Small intestine (tissue), 7 donors: ENCODE measurements around the gene VWA1. TPM values are rescaled to one million over a fixed set of nuclear protein-coding genes. Genes with fewer than 3 reads are reported as not detected.
A peak's percentile ranks its signal among the peaks of the same experiment; 100 is the strongest.
"Not testable (repeated sequence)": the region's sequence is repeated elsewhere in the genome, so short reads cannot be mapped to it uniquely, and the experiment has no call there.

Source experiments
- DNase-seq, 2 donors: peaks; one replicate each; pipeline versions ENCODE4 v3.0.0 to v3.0.0-alpha.2; 2013
- FAIRE-seq: peaks from 2 replicates; lab custom pipeline; 2012; peaks lifted over from hg19 to GRCh38; lab: Jason Lieb, UNC
- H3K27ac ChIP-seq, 3 donors: one replicate each; pipeline ENCODE4 v1.5.1; 2013; ENCODE audit warnings: low read length in 2 of 3, mild to moderate bottlenecking in 2 of 3, control low read depth in 1 of 3, inconsistent platforms in 1 of 3, low read depth in 1 of 3, moderate library complexity in 1 of 3
- H3K27me3 ChIP-seq, 3 donors: one replicate each; pipeline ENCODE4 v1.6.1; 2013; ENCODE audit warnings: low read length in 3 of 3, inconsistent platforms in 1 of 3; ENCODE audit not compliant: control insufficient read depth in 3 of 3, insufficient read depth in 3 of 3
- H3K36me3 ChIP-seq, 3 donors: one replicate each; pipeline ENCODE4 v1.6.1; 2013; ENCODE audit warnings: low read length in 3 of 3, inconsistent platforms in 1 of 3, low read depth in 1 of 3, mild to moderate bottlenecking in 1 of 3, moderate library complexity in 1 of 3; ENCODE audit not compliant: control insufficient read depth in 3 of 3, insufficient read depth in 2 of 3
- H3K4me1 ChIP-seq, 3 donors: one replicate each; pipeline ENCODE4 v1.6.1; 2013; ENCODE audit warnings: low read length in 2 of 3, inconsistent platforms in 1 of 3, low read depth in 1 of 3, mild to moderate bottlenecking in 1 of 3, moderate library complexity in 1 of 3; ENCODE audit not compliant: control insufficient read depth in 3 of 3, insufficient read depth in 2 of 3
- H3K4me3 ChIP-seq, 3 donors: one replicate each; pipeline ENCODE4 v1.5.1; 2013; ENCODE audit warnings: low read length in 3 of 3, control low read depth in 1 of 3, inconsistent platforms in 1 of 3, low read depth in 1 of 3, mild to moderate bottlenecking in 1 of 3, moderate library complexity in 1 of 3
- H3K9me3 ChIP-seq, 2 donors: one replicate each; pipeline ENCODE4 v1.6.1; 2013; ENCODE audit warnings: low read depth in 1 of 2, low read length in 1 of 2; ENCODE audit not compliant: control insufficient read depth in 2 of 2, insufficient read depth in 1 of 2
- WGBS, 3 donors: extraction: QIAGEN DNeasy Blood & Tissue Kit; methylation state at CpG; one replicate each; pipeline ENCODE4 v1.1.7; 2013; 5-methylcytosine and 5-hydroxymethylcytosine counted together
- polyA plus RNA-seq, 4 donors: library from polyadenylated mRNA; stranded (reverse) in 3 of 4; unstranded in 1 of 4; fragments of 200-250 nt in 3 of 4; fragments of 120-200 nt in 1 of 4; gene quantifications; one replicate each; pipeline versions ENCODE4 v1.2.1 to v1.2.3, GENCODE V29; 2013
- donor health status: healthy with polysubstance abuse.
- donor health status: control.
- donor health status: control.
- donor health status: Bipolar disorder and iron deficiency.
- donor health status: healthy.

Gene VWA1
- polyA plus RNA-seq, 4 donors, result 0.67 to 122 (median 6.9) TPM

DNA sequence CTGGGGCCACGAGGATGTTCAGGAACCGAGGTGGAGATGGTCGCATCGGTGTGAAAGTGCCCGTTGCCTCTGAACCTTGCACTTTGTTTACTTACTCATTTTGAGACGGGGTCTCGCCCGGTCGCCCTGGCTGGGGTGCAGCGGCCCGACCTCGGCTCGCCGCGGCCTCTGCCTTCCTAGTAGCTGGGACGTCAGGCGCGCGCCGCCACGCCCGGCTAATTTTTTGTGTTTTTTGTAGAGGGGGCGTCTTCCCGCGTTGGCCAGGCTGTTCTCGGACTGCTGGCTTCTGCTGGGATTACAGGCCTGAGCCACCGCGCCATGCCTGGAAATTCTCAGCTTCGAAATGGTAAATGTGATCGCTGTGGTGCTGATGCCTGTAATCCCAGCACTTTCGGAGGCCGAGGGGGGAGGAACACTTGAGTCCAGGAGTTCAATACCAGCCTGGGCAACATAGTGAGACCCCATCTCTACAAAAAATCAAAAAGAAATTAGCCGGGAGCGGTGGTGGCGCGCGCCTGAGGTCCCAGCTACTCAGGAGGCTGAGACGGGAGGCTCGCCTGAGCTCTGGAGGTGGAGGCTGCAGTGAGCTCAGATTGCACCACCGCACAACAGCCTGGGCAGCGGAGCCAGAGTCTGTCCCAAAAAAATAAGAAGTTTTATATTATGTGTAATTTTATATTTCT is 27.7 kb upstream of the VWA1 start:
- no peaks in the 10 kb centered on the region for H3K27me3 ChIP-seq
- DNase-seq, result peak in 1 of 2 donors; percentile 67
- WGBS, 3 donors, result 10 to 11% (median 11%) methylated on average over 39 to 41 of the region's 41 CpGs
- H3K9me3 ChIP-seq, result peaks cover 0 to 7% of the 10 kb centered on the region in 2 donors
- peaks cover 0 to 49% (median 3%) of the 10 kb centered on the region in 3 donors for H3K36me3 ChIP-seq
- H3K27ac ChIP-seq, result peak overlapping the region; percentile 76 to 90 (median 79)
- FAIRE-seq, result no peak
- H3K4me1 ChIP-seq, result peaks cover 5 to 18% (median 6%) of the 10 kb centered on the region in 3 donors
- peak overlapping the region; percentile 88 to 98 (median 92) for H3K4me3 ChIP-seq

DNA sequence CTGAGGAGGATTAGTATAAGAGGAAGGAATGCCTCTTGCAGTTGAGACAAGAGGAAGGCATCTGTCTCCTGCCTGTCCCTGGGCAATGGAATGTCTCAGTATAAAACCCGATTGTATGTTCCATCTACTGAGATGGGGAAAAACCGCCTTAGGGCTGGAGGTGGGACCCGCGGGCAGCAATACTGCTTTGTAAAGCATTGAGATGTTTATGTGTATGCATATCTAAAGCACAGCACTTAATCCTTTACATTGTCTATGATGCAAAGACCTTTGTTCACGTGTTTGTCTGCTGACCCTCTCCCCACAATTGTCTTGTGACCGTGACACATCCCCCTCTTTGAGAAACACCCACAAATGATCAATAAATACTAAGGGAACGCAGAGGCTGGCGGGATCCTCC is 25.3 kb upstream of the VWA1 start:
- Histone ChIP-seq H3K9me3 (peaks cover 0 to 14% of the 10 kb centered on the region in 2 donors), H3K36me3 (peaks cover 0 to 26% (median 0%) of the 10 kb centered on the region in 3 donors), H3K4me1 (peaks cover 5 to 18% (median 6%) of the 10 kb centered on the region in 3 donors)
- not testable (repeated sequence) for FAIRE-seq, H3K27me3 ChIP-seq, DNase-seq, H3K4me3 ChIP-seq, H3K27ac ChIP-seq
- WGBS, 3 donors, result 73 to 83% (median 79%) methylated on average over 8 of the region's 8 CpGs

DNA sequence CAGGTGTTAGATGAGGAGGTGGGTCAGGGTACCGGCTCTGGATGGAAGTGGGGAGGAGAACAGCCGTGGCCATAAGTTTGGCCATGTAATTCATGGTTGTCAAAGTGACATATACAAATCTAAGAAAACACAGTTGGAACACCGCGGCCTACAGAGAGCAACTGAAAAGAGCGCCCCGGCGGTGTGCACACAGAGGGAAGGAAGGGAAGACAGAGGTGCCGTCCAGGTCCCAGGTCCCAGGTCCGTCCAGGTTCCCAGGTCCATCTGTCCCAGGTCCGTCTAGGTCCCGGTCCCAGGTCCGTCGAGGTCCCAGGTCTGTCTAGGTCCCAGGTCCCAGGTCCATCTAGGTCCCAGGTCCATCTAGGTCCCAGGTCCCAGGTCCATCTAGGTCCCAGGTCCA is 23.9 kb upstream of the VWA1 start:
- Histone ChIP-seq H3K27ac (no peak overlapping the region), H3K27me3 (no peaks in the 10 kb centered on the region), H3K36me3 (peaks cover 0 to 13% (median 0%) of the 10 kb centered on the region in 3 donors), H3K4me1 (peaks cover 0 to 8% (median 2%) of the 10 kb centered on the region in 3 donors), H3K9me3 (peaks cover 0 to 14% of the 10 kb centered on the region in 2 donors), H3K4me3 (no peak overlapping the region)
- FAIRE-seq (no peak), DNase-seq (no peak)
- WGBS, 3 donors, result 90 to 95% (median 90%) methylated on average over 10 to 13 of the region's 13 CpGs

DNA sequence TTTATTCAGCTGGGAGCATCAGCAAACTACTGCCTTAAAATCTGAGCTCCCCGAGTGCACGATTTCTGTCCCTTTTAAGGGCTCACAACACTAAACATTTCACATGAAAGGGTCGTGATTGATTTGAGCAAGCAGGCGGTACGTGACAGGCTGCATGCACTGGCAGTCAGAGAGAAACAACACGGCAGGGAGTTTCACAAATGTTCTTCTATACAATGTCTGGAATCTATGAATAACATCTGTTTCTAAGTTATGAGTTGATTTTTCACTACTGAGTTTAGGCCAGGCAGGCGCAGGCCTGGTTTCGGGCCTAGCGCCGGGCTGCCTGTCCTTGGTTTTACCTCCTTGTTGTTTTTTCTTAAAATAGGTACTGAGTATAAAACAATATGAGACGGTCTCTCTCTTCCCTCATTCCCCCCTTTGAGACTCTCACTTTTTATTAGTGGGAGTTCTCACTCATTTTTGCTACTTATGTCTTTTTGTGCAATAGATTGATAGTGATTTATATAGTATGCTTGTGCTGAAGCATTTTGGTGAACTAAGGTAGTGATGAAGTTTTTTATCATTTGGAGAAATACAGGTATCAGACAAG is 23.1 kb upstream of the VWA1 start:
- WGBS, 3 donors, result 92 to 97% (median 93%) methylated on average over 11 of the region's 11 CpGs
- not testable (repeated sequence) for H3K27me3 ChIP-seq, H3K4me3 ChIP-seq, FAIRE-seq, H3K4me1 ChIP-seq, H3K27ac ChIP-seq, DNase-seq
- H3K9me3 ChIP-seq, result peaks cover 0 to 14% of the 10 kb centered on the region in 2 donors
- H3K36me3 ChIP-seq, result peaks cover 0 to 11% (median 0%) of the 10 kb centered on the region in 3 donors

DNA sequence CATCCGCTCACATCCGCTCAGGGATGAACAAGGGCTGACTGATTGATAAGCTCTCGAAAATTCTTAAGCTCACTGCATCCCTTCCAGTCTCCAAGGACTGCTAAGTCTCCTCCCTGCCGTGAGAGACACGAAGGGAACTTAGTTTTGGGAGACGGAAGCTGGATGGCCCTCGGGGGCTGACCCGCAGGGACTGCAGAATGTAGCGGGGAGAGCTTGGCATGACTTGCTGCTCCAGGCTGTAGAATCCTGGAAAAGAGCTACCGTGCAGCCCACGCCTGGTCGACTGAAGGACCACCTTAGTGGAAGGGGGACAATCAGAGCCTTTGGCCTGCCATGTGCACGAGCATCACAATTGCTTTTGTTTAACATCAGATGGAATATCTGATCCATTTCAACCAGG is 19.7 kb upstream of the VWA1 start:
- 75 to 81% (median 76%) methylated on average over 13 of the region's 13 CpGs for WGBS, 3 donors
- Histone ChIP-seq H3K9me3 (peaks cover 0 to 14% of the 10 kb centered on the region in 2 donors), H3K27ac (no peak overlapping the region), H3K36me3 (peaks cover 0 to 4% (median 0%) of the 10 kb centered on the region in 3 donors), H3K4me1 (no peaks in the 10 kb centered on the region), H3K4me3 (no peak overlapping the region), H3K27me3 (peaks cover 1 to 7% (median 6%) of the 10 kb centered on the region in 3 donors)
- no peak for DNase-seq
- FAIRE-seq, result no peak

DNA sequence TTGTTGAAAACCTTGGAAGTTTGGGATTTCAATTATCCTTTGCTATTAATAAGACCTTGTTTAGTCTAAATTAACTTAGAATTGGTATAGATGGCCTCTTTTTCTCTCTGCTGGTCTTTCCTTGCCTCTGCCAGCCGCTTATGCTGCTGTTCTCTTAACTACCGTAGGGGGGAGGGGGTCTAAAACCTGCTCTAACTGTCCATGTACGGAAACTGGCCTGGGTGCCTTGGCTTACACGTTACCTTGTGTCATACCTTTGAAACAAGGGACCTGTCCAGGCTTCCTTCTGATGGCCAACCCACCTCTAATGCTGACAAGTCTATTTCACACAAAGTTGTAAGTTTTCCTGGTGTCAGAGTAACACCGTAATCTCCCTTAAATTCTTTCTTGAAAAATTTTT is 18.1 kb upstream of the VWA1 start:
- H3K27me3 ChIP-seq, result peaks cover 1 to 15% (median 10%) of the 10 kb centered on the region in 3 donors
- H3K4me3 ChIP-seq, FAIRE-seq, H3K9me3 ChIP-seq, H3K36me3 ChIP-seq, H3K27ac ChIP-seq, DNase-seq, H3K4me1 ChIP-seq: not testable (repeated sequence)
- 83 to 87% (median 85%) methylated on average over 4 to 5 of the region's 5 CpGs for whole genome bisulfite sequencing, 3 donors

DNA sequence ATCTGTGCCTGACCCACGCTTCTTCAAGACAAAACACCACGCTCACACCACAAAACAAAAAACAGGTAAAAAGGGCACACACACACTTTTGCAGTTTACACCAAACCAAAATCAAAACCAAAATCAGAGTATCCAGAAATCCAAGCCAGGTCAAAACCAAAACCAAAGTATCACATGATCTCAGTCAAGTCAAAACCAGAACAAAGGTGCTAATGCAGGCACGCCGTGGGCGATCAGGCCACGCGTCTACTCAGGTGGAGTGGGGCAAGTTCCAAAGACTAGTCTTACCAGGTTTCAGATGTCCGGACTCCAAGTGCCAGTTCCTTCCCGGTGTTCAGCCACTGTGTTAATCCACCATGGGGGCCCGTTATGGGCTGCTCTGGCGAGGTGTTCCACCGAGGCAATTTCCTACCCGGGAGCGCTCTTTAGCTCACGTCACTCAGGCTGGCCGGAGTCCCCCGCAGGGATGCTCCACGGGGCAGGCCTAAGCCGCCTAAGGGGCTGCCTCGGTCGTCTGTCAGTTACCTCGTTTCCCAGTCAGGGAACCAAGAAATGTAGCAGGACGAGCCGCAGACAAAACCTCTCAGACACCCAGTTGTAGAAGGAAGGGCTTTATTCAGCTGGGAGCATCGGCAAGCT is 17.5 kb upstream of the VWA1 start:
- 78 to 86% (median 86%) methylated on average over 25 of the region's 25 CpGs for WGBS, 3 donors
- H3K4me3 ChIP-seq, H3K36me3 ChIP-seq, H3K27ac ChIP-seq, H3K4me1 ChIP-seq, H3K9me3 ChIP-seq, DNase-seq, FAIRE-seq: not testable (repeated sequence)
- peaks cover 1 to 15% (median 10%) of the 10 kb centered on the region in 3 donors for H3K27me3 ChIP-seq
